HCT116 (cell line): ENCODE results near the gene MUC20. TPM values are rescaled to one million over a fixed set of nuclear protein-coding genes. Genes with fewer than 3 reads are reported as not detected.

ENCODE experiments used
- ATAC-seq: fragments of 200-7000 bp; cut with Tn5 transposase; 2 replicates; pipeline ENCODE4 v1.9.1; 2020; ENCODE audit warnings: mild to moderate bottlenecking, moderate library complexity
- BruUV-seq: library from RNA; stranded (reverse); fragments of 400-500 nt; replicated peaks from 2 replicates; lab custom pipeline; 2021; lab: Mats Ljungman, UMichigan
- CTCF ChIA-PET: fragments of 300-600 bp; sonication (Branson Sonifier 250); formaldehyde crosslinking; loops from one replicate; lab custom pipeline; 2021; ENCODE audit warnings: antibody characterized with exemption; lab: Charles Lee
- POLR2A ChIA-PET: fragments of 300-600, 350-600 bp; sonication (Branson Sonifier 250); formaldehyde crosslinking; loops from one replicate; lab custom pipeline; 2021; ENCODE audit warnings: antibody characterized with exemption; lab: Charles Lee
- RAD21 ChIA-PET, 2 experiments: fragments of 300-600 bp; sonication (Branson Sonifier 250); formaldehyde crosslinking; loops; one replicate each; lab custom pipeline; 2023; ENCODE audit warnings: low total read pairs in 2 of 2; ENCODE audit not compliant: uncharacterized antibody in 2 of 2, unreplicated experiment in 2 of 2, low non-redundant PET in 1 of 2; lab: Charles Lee
- DNase-seq: peaks from one replicate; pipeline ENCODE4 v3.0.0-alpha.2; 2010; ENCODE audit warnings: low read depth, low spot score
- H2AFZ ChIP-seq: fragments of 200-600 bp; shearing (Covaris generic), sonication (generic); 2 replicates; pipeline ENCODE4 v1.6.1; 2017; ENCODE audit warnings: low read depth, mixed run types, mixed read lengths, antibody characterized with exemption, low read length; ENCODE audit not compliant: poor library complexity, severe bottlenecking
- H3K27ac ChIP-seq: 2 replicates; pipeline ENCODE4 v1.5.1; 2012; ENCODE audit warnings: low read depth, low read length
- H3K27me3 ChIP-seq: fragments of 200-600 bp; sonication (generic); 2 replicates; pipeline ENCODE4 v1.6.1; 2016; ENCODE audit warnings: mixed run types, low read length, mixed read lengths; ENCODE audit not compliant: insufficient read depth
- H3K36me3 ChIP-seq, 2 experiments: fragments of 200-500 bp in 1 of 2; fragments of 200-600 bp in 1 of 2; sonication (Bioruptor generic) in 1 of 2; sonication (generic) in 1 of 2; 2 replicates each; pipeline versions ENCODE4 v1.5.1 to v1.6.1; 2014 to 2016; ENCODE audit warnings: low read length in 2 of 2, inconsistent platforms in 1 of 2, mixed read lengths in 1 of 2, mixed run types in 1 of 2; ENCODE audit not compliant: insufficient read depth in 2 of 2, control insufficient read depth in 1 of 2
- H3K4me1 ChIP-seq, 2 experiments: fragments of 200-600 bp in 1 of 2; sonication (generic) in 1 of 2; 2 replicates each; pipeline versions ENCODE4 v1.5.1 to v1.6.1; 2012 to 2017; ENCODE audit warnings: low read length in 2 of 2, inconsistent platforms in 1 of 2, mild to moderate bottlenecking in 1 of 2, mixed read lengths in 1 of 2, mixed run types in 1 of 2, moderate library complexity in 1 of 2; ENCODE audit not compliant: insufficient read depth in 2 of 2, control insufficient read depth in 1 of 2
- H3K4me2 ChIP-seq: fragments of 200-600 bp; sonication (generic); 2 replicates; pipeline ENCODE4 v1.6.1; 2017; ENCODE audit warnings: mixed run types, low read length, mixed read lengths
- H3K4me3 ChIP-seq, 2 experiments: fragments of 200-600 bp in 1 of 2; sonication (generic) in 1 of 2; replicated peaks in 1 of 2; 2 replicates each; pipeline ENCODE4 v1.5.1; 2011 to 2016; ENCODE audit warnings: low read length in 2 of 2, control low read depth in 1 of 2, low read depth in 1 of 2, mild to moderate bottlenecking in 1 of 2, mixed read lengths in 1 of 2, mixed run types in 1 of 2
- H3K79me2 ChIP-seq: fragments of 200-600 bp; sonication (generic); 2 replicates; pipeline ENCODE4 v1.6.1; 2017; ENCODE audit warnings: mild to moderate bottlenecking, mixed run types, low read length, moderate library complexity, mixed read lengths; ENCODE audit not compliant: insufficient read depth
- H3K9ac ChIP-seq: fragments of 200-600 bp; sonication (generic); 2 replicates; pipeline ENCODE4 v1.6.1; 2016; ENCODE audit warnings: low read length, mixed read lengths
- H3K9me2 ChIP-seq: fragments of 200-600 bp; sonication (generic), shearing (Covaris generic); 2 replicates; pipeline ENCODE4 v1.6.1; 2017; ENCODE audit warnings: mixed run types, mild to moderate bottlenecking, moderate library complexity; ENCODE audit not compliant: insufficient read depth
- H3K9me3 ChIP-seq, 2 experiments: fragments of 200-500 bp in 1 of 2; fragments of 200-600 bp in 1 of 2; sonication (Bioruptor generic) in 1 of 2; sonication (generic) in 1 of 2; 2 replicates each; pipeline ENCODE4 v1.6.1; 2014 to 2017; ENCODE audit warnings: low read length in 2 of 2, mixed read lengths in 2 of 2, inconsistent platforms in 1 of 2, low read depth in 1 of 2, mild to moderate bottlenecking in 1 of 2, mixed run types in 1 of 2, moderate library complexity in 1 of 2; ENCODE audit not compliant: control insufficient read depth in 1 of 2, insufficient read depth in 1 of 2
- H4K20me1 ChIP-seq: fragments of 200-600 bp; sonication (generic), shearing (Covaris generic); 2 replicates; pipeline ENCODE4 v1.6.1; 2017; ENCODE audit warnings: mixed run types, mild to moderate bottlenecking, moderate library complexity; ENCODE audit not compliant: insufficient read depth
- CBX3 ChIP-seq: IDR thresholded peaks from 2 replicates; pipeline ENCODE4 v1.6.1; 2012; ENCODE audit warnings: low read depth
- CEBPB ChIP-seq: IDR thresholded peaks from 2 replicates; pipeline ENCODE4 v1.6.1; 2012; ENCODE audit warnings: low read depth
- EGR1 ChIP-seq: IDR thresholded peaks from 2 replicates; pipeline ENCODE4 v1.6.1; 2012; ENCODE audit warnings: low read depth
- ELF1 ChIP-seq: IDR thresholded peaks from 2 replicates; pipeline ENCODE4 v1.6.1; 2012; ENCODE audit warnings: low read depth, borderline replicate concordance
- EZH2phosphoT487 ChIP-seq: fragments of 200-600 bp; IDR thresholded peaks from 2 replicates; pipeline ENCODE4 v1.6.1; 2018; ENCODE audit warnings: antibody characterized with exemption, borderline replicate concordance
- FOSL1 ChIP-seq: IDR thresholded peaks from 2 replicates; pipeline ENCODE4 v1.6.1; 2012; ENCODE audit warnings: low read depth
- JUND ChIP-seq: IDR thresholded peaks from 2 replicates; pipeline ENCODE4 v1.6.1; 2012
- POLR2AphosphoS5 ChIP-seq: IDR thresholded peaks from 2 replicates; pipeline ENCODE4 v1.6.1; 2011; ENCODE audit warnings: mild to moderate bottlenecking, low read depth, low read length, moderate library complexity
- RAD21 ChIP-seq: IDR thresholded peaks from 2 replicates; pipeline ENCODE4 v1.6.1; 2012; ENCODE audit warnings: low read depth, mild to moderate bottlenecking
- SIN3A ChIP-seq: IDR thresholded peaks from 2 replicates; pipeline ENCODE4 v1.6.1; 2012; ENCODE audit warnings: low read depth
- SP1 ChIP-seq: IDR thresholded peaks from 2 replicates; pipeline ENCODE4 v1.6.1; 2012; ENCODE audit warnings: low read depth
- SRF ChIP-seq: IDR thresholded peaks from 2 replicates; pipeline ENCODE4 v1.6.1; 2012; ENCODE audit warnings: low read depth
- TCF7L2 ChIP-seq: IDR thresholded peaks from 2 replicates; pipeline ENCODE4 v1.7.0; 2011; ENCODE audit warnings: borderline replicate concordance, inconsistent platforms; ENCODE audit not compliant: insufficient read depth, insufficient read length; ENCODE audit errors: extremely low read depth
- YY1 ChIP-seq: IDR thresholded peaks from 2 replicates; pipeline ENCODE4 v1.6.1; 2011; ENCODE audit warnings: low read length, low read depth, moderate library complexity, mild to moderate bottlenecking; ENCODE audit not compliant: insufficient replicate concordance; ENCODE audit errors: extremely low read depth
- ZFX ChIP-seq: fragments of 450-650 bp; IDR thresholded peaks from 2 replicates; pipeline ENCODE4 v1.6.1; 2017
- ZNF274 ChIP-seq: fragments of 200-500 bp; sonication (Bioruptor generic); IDR thresholded peaks from 2 replicates; pipeline ENCODE4 v1.6.1; 2014; ENCODE audit warnings: mild to moderate bottlenecking, low read depth, low read length, inconsistent platforms
- intact Hi-C: fragments of 100-400 bp; cut with micrococcal nuclease; formaldehyde crosslinking; loops from 2 replicates; pipeline ENCODE4 v1.10.0; 2022
- total RNA-seq: library from RNA; stranded (reverse); gene quantifications from one replicate; pipeline ENCODE4 v1.2.1, GENCODE V29; 2021; ENCODE audit not compliant: unreplicated experiment
- TF ChIP-seq, protein P1 (sequence below), 3 experiments: fragments of 200-600 bp in 1 of 3; sonication (generic) in 1 of 3; IDR thresholded peaks in 2 of 3; conservative IDR thresholded peaks in 1 of 3; 2 replicates each; pipeline ENCODE4 v1.5.1; 2012 to 2017; ENCODE audit warnings: low read depth in 2 of 3, low read length in 2 of 3, antibody characterized with exemption in 1 of 3, borderline replicate concordance in 1 of 3, control low read depth in 1 of 3, mild to moderate bottlenecking in 1 of 3, mixed read lengths in 1 of 3, mixed run types in 1 of 3, moderate library complexity in 1 of 3; ENCODE audit not compliant: insufficient read depth in 1 of 3
- TF ChIP-seq, protein P2 (sequence below): IDR thresholded peaks from 2 replicates; pipeline ENCODE4 v1.6.1; 2012
- TF ChIP-seq, protein P3 (sequence below): IDR thresholded peaks from 2 replicates; pipeline ENCODE4 v1.6.1; 2011; ENCODE audit warnings: mild to moderate bottlenecking, low read length, moderate library complexity; ENCODE audit not compliant: insufficient replicate concordance; ENCODE audit errors: extremely low read depth
- TF ChIP-seq, protein P4 (sequence below): IDR thresholded peaks from 2 replicates; pipeline ENCODE4 v1.6.1; 2012; ENCODE audit warnings: low read depth

The MUC20 gene
- total RNA-seq, 1 experiment from 2014 or later, result 2.4 TPM

DNA sequence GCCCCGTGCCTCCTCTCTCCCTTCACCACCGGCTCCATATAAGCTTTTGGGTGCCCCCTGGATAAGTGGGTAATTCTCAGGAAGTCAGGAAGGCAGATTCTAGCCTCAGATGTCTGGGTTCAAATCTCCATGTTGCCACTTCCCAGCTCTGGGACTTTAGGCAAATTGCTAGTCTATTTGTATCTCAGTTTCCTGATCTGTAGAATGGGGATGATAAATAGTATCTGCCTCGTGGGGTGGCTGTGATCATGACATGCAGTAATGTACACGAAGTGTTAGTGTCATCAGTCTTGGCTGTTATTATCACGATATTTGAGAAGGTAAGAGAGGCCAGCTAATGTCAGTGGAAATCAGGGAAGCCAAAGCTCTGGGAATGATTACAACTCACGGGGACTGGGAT, 47.6 kb downstream of the MUC20 start:
- BruUV-seq, result no TSS peak
- H3K9me2 ChIP-seq, result no peaks in the 10 kb centered on the region
- no peak overlapping the region for H3K4me2 ChIP-seq
- ATAC-seq (no peak), DNase-seq (no peak)
- H3K4me3 ChIP-seq, result no peak overlapping the region
- no peak overlapping the region for H3K27ac ChIP-seq
- POLR2A ChIA-PET, result no interaction called here
- H2AFZ ChIP-seq, result no peak overlapping the region
- no peaks in the 10 kb centered on the region for H4K20me1 ChIP-seq
- CTCF ChIA-PET, result no interaction called here
- H3K27me3 ChIP-seq, result no peaks in the 10 kb centered on the region
- H3K9ac ChIP-seq, result no peak overlapping the region
- RAD21 ChIA-PET, result no interaction called here
- H3K9me3 ChIP-seq, result no peaks in the 10 kb centered on the region
- no peak for TF ChIP-seq SRF
- no peak for TF ChIP-seq TCF7L2
- TF ChIP-seq, protein P1, sequence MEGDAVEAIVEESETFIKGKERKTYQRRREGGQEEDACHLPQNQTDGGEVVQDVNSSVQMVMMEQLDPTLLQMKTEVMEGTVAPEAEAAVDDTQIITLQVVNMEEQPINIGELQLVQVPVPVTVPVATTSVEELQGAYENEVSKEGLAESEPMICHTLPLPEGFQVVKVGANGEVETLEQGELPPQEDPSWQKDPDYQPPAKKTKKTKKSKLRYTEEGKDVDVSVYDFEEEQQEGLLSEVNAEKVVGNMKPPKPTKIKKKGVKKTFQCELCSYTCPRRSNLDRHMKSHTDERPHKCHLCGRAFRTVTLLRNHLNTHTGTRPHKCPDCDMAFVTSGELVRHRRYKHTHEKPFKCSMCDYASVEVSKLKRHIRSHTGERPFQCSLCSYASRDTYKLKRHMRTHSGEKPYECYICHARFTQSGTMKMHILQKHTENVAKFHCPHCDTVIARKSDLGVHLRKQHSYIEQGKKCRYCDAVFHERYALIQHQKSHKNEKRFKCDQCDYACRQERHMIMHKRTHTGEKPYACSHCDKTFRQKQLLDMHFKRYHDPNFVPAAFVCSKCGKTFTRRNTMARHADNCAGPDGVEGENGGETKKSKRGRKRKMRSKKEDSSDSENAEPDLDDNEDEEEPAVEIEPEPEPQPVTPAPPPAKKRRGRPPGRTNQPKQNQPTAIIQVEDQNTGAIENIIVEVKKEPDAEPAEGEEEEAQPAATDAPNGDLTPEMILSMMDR (IDR thresholded peaks at IDR 0.05 in 2 of 3, conservative IDR thresholded peaks at IDR 0.05 in 1 of 3; ENCODE audit: borderline replicate concordance in 1 of 3, insufficient read depth in 1 of 3, low read depth in 2 of 3, low read length in 2 of 3), result no peak
- no peak for TF ChIP-seq FOSL1
- TF ChIP-seq YY1, result no peak
- TF ChIP-seq ZFX, result no peak
- TF ChIP-seq POLR2AphosphoS5, result no peak
- TF ChIP-seq ZNF274, result no peak
- no peak for TF ChIP-seq SP1
- no peak for TF ChIP-seq JUND
- TF ChIP-seq, protein P2, sequence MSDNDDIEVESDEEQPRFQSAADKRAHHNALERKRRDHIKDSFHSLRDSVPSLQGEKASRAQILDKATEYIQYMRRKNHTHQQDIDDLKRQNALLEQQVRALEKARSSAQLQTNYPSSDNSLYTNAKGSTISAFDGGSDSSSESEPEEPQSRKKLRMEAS, result no peak
- TF ChIP-seq EGR1, result no peak
- no peak for TF ChIP-seq RAD21
- TF ChIP-seq, protein P3, sequence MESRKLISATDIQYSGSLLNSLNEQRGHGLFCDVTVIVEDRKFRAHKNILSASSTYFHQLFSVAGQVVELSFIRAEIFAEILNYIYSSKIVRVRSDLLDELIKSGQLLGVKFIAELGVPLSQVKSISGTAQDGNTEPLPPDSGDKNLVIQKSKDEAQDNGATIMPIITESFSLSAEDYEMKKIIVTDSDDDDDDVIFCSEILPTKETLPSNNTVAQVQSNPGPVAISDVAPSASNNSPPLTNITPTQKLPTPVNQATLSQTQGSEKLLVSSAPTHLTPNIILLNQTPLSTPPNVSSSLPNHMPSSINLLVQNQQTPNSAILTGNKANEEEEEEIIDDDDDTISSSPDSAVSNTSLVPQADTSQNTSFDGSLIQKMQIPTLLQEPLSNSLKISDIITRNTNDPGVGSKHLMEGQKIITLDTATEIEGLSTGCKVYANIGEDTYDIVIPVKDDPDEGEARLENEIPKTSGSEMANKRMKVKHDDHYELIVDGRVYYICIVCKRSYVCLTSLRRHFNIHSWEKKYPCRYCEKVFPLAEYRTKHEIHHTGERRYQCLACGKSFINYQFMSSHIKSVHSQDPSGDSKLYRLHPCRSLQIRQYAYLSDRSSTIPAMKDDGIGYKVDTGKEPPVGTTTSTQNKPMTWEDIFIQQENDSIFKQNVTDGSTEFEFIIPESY, result no peak
- no peak for TF ChIP-seq SIN3A
- no peak for TF ChIP-seq ELF1
- TF ChIP-seq EZH2phosphoT487, result no peak
- TF ChIP-seq, protein P4, sequence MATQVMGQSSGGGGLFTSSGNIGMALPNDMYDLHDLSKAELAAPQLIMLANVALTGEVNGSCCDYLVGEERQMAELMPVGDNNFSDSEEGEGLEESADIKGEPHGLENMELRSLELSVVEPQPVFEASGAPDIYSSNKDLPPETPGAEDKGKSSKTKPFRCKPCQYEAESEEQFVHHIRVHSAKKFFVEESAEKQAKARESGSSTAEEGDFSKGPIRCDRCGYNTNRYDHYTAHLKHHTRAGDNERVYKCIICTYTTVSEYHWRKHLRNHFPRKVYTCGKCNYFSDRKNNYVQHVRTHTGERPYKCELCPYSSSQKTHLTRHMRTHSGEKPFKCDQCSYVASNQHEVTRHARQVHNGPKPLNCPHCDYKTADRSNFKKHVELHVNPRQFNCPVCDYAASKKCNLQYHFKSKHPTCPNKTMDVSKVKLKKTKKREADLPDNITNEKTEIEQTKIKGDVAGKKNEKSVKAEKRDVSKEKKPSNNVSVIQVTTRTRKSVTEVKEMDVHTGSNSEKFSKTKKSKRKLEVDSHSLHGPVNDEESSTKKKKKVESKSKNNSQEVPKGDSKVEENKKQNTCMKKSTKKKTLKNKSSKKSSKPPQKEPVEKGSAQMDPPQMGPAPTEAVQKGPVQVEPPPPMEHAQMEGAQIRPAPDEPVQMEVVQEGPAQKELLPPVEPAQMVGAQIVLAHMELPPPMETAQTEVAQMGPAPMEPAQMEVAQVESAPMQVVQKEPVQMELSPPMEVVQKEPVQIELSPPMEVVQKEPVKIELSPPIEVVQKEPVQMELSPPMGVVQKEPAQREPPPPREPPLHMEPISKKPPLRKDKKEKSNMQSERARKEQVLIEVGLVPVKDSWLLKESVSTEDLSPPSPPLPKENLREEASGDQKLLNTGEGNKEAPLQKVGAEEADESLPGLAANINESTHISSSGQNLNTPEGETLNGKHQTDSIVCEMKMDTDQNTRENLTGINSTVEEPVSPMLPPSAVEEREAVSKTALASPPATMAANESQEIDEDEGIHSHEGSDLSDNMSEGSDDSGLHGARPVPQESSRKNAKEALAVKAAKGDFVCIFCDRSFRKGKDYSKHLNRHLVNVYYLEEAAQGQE, result no peak
- TF ChIP-seq CBX3, result no peak
- no peak for TF ChIP-seq CEBPB
- intact Hi-C loops, result no loop called here
- H3K36me3 ChIP-seq, result no peaks in the 10 kb centered on the region
- no peaks in the 10 kb centered on the region for H3K79me2 ChIP-seq
- no peaks in the 10 kb centered on the region for H3K4me1 ChIP-seq
